Measurements from ENCODE around the gene KIF2A.

Gene KIF2A

GRCh38 chr5:62327138-62328053 lies 21.4 kb downstream of the KIF2A start:
- no peak for DNase-seq

GRCh38 chr5:62328772-62329491 lies 22.9 kb downstream of the KIF2A start:
- no peak for DNase-seq

GRCh38 chr5:62330302-62330701 lies 24.3 kb downstream of the KIF2A start:
- no peak for DNase-seq

GRCh38 chr5:62331921-62332320 lies 25.9 kb downstream of the KIF2A start:
- DNase-seq = peak in 5 of 58 donors; percentile 11 to 58 (median 21)

- peak in 6 of 58 donors; percentile 8 to 37 (median 22) for DNase-seq
Observed at GRCh38 chr5:62333250-62333794, 27.3 kb downstream of the KIF2A start.

- no peak for DNase-seq
Observed at GRCh38 chr5:62334082-62334481, 28.1 kb downstream of the KIF2A start.

- no peak for DNase-seq
Observed at GRCh38 chr5:62340392-62340791, 34.4 kb downstream of the KIF2A start.

- DNase-seq = no peak
Observed at GRCh38 chr5:62340979-62341378, 35.0 kb downstream of the KIF2A start.

GRCh38 chr5:62341783-62342475 lies 35.9 kb downstream of the KIF2A start:
- no peak for DNase-seq

GRCh38 chr5:62342476-62342837 lies 36.5 kb downstream of the KIF2A start:
- DNase-seq = no peak

GRCh38 chr5:62343428-62343827 lies 37.4 kb downstream of the KIF2A start:
- no peak for DNase-seq

GRCh38 chr5:62346748-62347147 lies 40.7 kb downstream of the KIF2A start:
- DNase-seq = no peak

GRCh38 chr5:62347928-62348327 lies 41.9 kb downstream of the KIF2A start:
- DNase-seq = no peak

- no peak for DNase-seq
Observed at GRCh38 chr5:62348723-62349481, 42.9 kb downstream of the KIF2A start.

- peak in 2 of 58 donors; percentile 24 to 43 for DNase-seq
Observed at GRCh38 chr5:62354028-62354874, 48.2 kb downstream of the KIF2A start.

- DNase-seq = no peak
Observed at GRCh38 chr5:62362701-62363100, 56.7 kb downstream of the KIF2A start.

GRCh38 chr5:62369039-62369438 lies 63.0 kb downstream of the KIF2A start:
- DNase-seq = no peak

- DNase-seq = no peak
Observed at GRCh38 chr5:62371409-62371808, 65.4 kb downstream of the KIF2A start.

GRCh38 chr5:62372600-62372999 lies 66.6 kb downstream of the KIF2A start:
- no peak for DNase-seq

GRCh38 chr5:62373382-62373781 lies 67.4 kb downstream of the KIF2A start:
- no peak for DNase-seq

All from anterior cingulate cortex (tissue), 58 donors.